ENCODE results near the gene PPA1.
"Not testable (repeated sequence)": the region's sequence is repeated elsewhere in the genome, so short reads cannot be mapped to it uniquely, and the experiment has no call there.

The PPA1 gene

DNA sequence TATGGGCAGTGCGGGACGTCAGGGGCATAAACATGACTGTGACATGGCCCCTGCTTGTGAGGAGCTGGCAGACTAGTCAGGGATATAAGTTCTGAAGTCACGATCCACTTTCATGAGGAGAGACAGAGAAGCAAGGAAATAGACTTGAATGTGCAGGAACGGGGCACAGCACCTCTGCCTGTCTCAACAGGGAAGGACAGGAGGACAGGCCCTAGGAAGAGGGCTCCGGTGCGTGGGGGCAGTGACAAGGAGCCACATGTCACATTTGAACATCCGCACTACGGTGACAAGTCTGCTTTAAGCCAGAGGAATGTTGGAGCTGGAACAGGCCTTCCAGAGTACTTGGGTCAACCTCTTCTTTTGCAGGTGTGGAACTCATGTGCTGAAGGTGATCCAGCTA lies 43.1 kb downstream of the PPA1 start:
- ChIA-PET POLR2A (no interaction called here), CTCF (interaction anchor here (0.8 to 1.6 kb wide), 2 partner anchors 10 to 32 kb away, joined by 3 to 5 read pairs; no protein-coding TSS in a partner anchor)
- TF ChIP-seq, protein P1, sequence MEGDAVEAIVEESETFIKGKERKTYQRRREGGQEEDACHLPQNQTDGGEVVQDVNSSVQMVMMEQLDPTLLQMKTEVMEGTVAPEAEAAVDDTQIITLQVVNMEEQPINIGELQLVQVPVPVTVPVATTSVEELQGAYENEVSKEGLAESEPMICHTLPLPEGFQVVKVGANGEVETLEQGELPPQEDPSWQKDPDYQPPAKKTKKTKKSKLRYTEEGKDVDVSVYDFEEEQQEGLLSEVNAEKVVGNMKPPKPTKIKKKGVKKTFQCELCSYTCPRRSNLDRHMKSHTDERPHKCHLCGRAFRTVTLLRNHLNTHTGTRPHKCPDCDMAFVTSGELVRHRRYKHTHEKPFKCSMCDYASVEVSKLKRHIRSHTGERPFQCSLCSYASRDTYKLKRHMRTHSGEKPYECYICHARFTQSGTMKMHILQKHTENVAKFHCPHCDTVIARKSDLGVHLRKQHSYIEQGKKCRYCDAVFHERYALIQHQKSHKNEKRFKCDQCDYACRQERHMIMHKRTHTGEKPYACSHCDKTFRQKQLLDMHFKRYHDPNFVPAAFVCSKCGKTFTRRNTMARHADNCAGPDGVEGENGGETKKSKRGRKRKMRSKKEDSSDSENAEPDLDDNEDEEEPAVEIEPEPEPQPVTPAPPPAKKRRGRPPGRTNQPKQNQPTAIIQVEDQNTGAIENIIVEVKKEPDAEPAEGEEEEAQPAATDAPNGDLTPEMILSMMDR (IDR thresholded peaks at IDR 0.05; ENCODE audit: control extremely low read depth, extremely low read depth, low read depth, missing control alignments) = no peak
- no peak for DNase-seq (ENCODE audit: extremely low spot score)

DNA sequence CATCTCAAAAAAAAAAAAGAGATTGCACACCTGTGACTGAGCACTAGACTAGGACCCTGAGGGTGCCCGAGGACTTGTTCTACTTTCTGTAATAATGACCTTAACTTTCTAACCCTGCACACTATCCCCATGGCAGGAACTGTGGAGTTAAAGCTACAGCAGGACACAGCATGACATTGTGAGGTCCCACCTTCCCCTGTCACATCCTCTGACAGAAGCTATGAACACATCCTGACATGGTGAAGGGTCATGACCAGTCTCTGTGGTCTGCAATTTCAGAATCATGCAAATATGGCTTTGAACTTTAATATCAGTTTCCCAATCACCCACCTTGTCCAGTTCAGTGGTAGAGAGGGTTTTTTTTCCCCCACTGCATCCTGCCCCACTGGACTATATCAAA lies 44.5 kb downstream of the PPA1 start:
- ChIA-PET CTCF (interaction anchor here (1.1 kb wide), 1 partner anchor 32 kb away, joined by 3 read pairs; no protein-coding TSS in a partner anchor), POLR2A (no interaction called here)
- TF ChIP-seq, protein P1 (IDR thresholded peaks at IDR 0.05; ENCODE audit: control extremely low read depth, extremely low read depth, low read depth, missing control alignments) = no peak
- no peak for DNase-seq (ENCODE audit: extremely low spot score)

DNA sequence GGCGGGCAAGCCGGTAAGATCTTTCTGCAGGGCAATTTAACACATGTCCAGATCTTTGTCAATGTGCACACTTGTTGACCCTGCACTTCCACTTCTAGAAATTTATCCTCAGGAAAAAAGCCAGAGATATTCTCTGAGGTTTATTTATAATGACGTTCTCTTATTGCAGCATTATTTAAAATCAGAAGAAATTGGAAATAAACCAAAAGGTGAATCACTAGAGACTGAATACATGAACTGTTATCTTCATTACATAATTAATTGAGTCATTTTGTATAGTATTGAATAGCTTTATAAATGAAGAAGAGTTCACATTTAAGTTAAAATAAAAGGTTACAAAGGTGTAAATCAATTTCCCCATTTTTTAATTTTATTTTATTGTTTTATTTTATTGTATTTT lies 46.7 kb downstream of the PPA1 start:
- DNase-seq (ENCODE audit: extremely low spot score) = no peak
- POLR2A ChIA-PET = no interaction called here
- TF ChIP-seq, protein P1 (IDR thresholded peaks at IDR 0.05; ENCODE audit: control extremely low read depth, extremely low read depth, low read depth, missing control alignments) = no peak
- CTCF ChIA-PET = no interaction called here

DNA sequence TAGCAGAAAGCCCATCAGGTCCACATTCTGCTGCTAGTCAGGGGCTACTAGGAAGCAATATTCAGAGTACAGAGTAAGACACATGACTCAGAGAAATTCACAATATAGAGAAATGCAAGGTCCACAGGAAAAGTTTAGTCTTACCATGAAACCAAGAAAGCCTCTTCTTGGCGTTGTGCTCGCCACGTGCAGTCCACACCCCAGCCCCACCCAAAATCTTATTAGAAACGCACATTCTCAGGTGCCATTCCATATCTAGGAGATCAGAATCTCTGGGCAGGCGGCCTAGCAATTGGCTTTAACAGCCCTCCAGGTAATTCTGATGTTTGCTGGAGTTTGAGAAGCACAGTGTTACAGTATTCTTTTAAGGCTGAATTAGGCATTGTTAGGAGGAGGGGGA lies 47.1 kb downstream of the PPA1 start:
- TF ChIP-seq, protein P1 (IDR thresholded peaks at IDR 0.05; ENCODE audit: control extremely low read depth, extremely low read depth, low read depth, missing control alignments) = no peak
- POLR2A ChIA-PET = no interaction called here
- CTCF ChIA-PET = no interaction called here
- DNase-seq (ENCODE audit: extremely low spot score) = no peak

DNA sequence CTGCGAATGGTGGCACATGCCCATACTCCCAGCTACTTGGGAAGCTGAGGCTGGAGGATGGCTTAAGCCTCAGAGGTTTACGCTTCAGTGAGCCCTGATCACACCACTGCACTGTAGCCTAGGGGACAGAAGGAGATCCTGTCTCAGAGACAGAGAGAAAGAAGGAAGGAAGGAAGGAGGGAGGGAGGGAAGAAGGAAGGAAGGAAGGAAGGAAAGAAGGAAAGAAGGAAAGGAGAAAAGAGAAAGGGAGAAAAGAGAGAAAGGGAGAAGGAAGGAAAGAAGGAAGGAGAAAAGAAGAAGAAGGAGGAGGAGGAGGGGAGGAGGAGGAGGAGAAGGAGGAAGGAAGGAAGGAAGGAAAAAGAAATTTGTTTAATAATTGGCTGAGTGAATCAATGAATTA lies 49.9 kb downstream of the PPA1 start:
- CTCF ChIA-PET = interaction anchor here (0.9 kb wide), 1 partner anchor 17 kb away, joined by 3 read pairs; no protein-coding TSS in a partner anchor
- DNase-seq (ENCODE audit: extremely low spot score) = no peak
- TF ChIP-seq, protein P1 (IDR thresholded peaks at IDR 0.05; ENCODE audit: control extremely low read depth, extremely low read depth, low read depth, missing control alignments) = no peak
- POLR2A ChIA-PET = no interaction called here

DNA sequence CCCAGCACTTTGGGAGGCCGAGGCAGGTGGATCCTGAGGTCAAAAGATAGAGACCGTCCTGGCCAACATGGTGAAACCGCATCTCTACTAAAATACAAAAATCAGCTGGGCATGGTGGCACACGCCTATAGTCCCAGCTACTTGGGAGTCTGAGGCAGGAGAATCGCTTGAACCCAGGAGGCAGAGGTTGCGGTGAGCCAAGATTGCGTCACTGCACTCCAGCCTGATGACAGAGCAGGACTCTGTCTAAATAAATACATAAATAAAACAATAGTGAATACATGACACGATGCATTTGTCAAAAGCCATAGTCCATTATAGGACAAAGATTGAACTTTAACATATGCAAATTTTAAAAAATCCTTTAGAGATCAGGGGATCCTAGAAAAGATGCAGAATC lies 54.0 kb downstream of the PPA1 start:
- POLR2A ChIA-PET; DNase-seq (ENCODE audit: extremely low spot score): not testable (repeated sequence)
- CTCF ChIA-PET = interaction anchor here (0.9 kb wide), 1 partner anchor 19 kb away, joined by 3 read pairs; no protein-coding TSS in a partner anchor

DNA sequence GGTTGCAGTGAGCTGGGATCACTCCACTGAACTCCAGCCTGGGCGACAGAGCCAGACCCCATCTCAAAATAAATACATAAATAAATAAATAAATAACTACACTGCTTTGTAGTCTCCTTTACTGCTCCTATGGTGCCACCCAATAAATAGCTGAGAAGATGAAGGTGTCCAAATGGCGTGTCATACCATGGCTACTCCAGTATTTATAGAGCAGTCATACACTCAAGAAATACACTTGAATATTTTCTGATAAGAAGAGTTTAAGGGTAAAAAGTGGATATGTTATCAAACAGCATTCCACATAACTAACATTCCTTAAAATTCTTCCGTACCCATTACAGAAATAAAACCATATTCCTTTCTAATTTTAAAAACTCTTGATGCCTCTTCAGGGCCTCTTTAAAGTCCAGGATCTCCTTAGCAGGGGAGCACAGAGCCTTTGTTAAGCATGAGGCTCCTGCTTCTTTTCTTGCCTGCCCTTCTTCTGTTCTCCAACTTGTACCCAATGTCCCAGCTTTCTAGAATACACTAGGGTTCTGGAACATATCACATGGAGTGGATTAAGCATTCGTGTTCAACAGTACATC lies 55.0 kb downstream of the PPA1 start:
- ChIA-PET POLR2A (no interaction called here), CTCF (interaction anchor here (1.2 to 3.6 kb wide), 5 partner anchors 11 to 186 kb away, joined by 3 to 12 read pairs (median 4); no protein-coding TSS in a partner anchor)
- TF ChIP-seq, protein P1 (IDR thresholded peaks at IDR 0.05; ENCODE audit: control extremely low read depth, extremely low read depth, low read depth, missing control alignments) = no peak
- DNase-seq (ENCODE audit: extremely low spot score) = no peak

All from GM10248 (cell line).